GM12875 (cell line): Measurements from ENCODE around the gene CWH43.

Experiments used
- H3K4me3 ChIP-seq: one replicate; pipeline ENCODE4 v1.5.1; 2011; ENCODE audit warnings: low read depth, low read length, control low read depth
- CTCF ChIP-seq: IDR thresholded peaks from 2 replicates; pipeline ENCODE4 v1.5.1; 2011; ENCODE audit warnings: low read depth, mild to moderate bottlenecking, control low read depth, inconsistent platforms, low read length, moderate library complexity, borderline replicate concordance; ENCODE audit not compliant: insufficient read depth

CWH43 gene

GRCh38 chr4:48985976-48986653 lies at the start of gene CWH43:
Gene CWH43, plus strand, starts transcription at chr4:48986275. Its CDS starts 155 bp downstream, at chr4:48986430.
- H3K4me3 ChIP-seq = no peak within 1 kb of the TSS
- no peak for TF ChIP-seq CTCF

- no peak overlapping the region for H3K4me3 ChIP-seq
- no peak for TF ChIP-seq CTCF
Measured at GRCh38 chr4:48937033-48937432, 49.0 kb upstream of the CWH43 start.

GRCh38 chr4:48938831-48939230 lies 47.2 kb upstream of the CWH43 start:
- H3K4me3 ChIP-seq = no peak overlapping the region
- no peak for TF ChIP-seq CTCF

GRCh38 chr4:48939785-48940184 lies 46.3 kb upstream of the CWH43 start:
- TF ChIP-seq CTCF = no peak
- H3K4me3 ChIP-seq = no peak overlapping the region

- TF ChIP-seq CTCF = peak; percentile 23; the same call in 1 of the 2 replicates
- H3K4me3 ChIP-seq = no peak overlapping the region
Measured at GRCh38 chr4:48943387-48943786, 42.7 kb upstream of the CWH43 start.

- H3K4me3 ChIP-seq = no peak overlapping the region
- TF ChIP-seq CTCF = no peak
Measured at GRCh38 chr4:48944252-48944651, 41.8 kb upstream of the CWH43 start.

GRCh38 chr4:48944756-48945241 lies 41.3 kb upstream of the CWH43 start:
- TF ChIP-seq CTCF = peak; percentile 65
- no peak overlapping the region for H3K4me3 ChIP-seq
